ENCODE data around the gene NUDT4.

Gene NUDT4

GRCh38 chr12:93352321-93352720, 25.4 kb upstream of the NUDT4 start:
- Histone ChIP-seq H3K9ac (ENCODE audit: low read length) (no peak overlapping the region), H3K9me3 (ENCODE audit: control insufficient read depth, low read length) (no peaks in the 10 kb centered on the region), H3K4me3 (ENCODE audit: low read length) (no peak overlapping the region), H3K4me1 (ENCODE audit: control insufficient read depth, insufficient read depth, low read length) (no peaks in the 10 kb centered on the region), H3K36me3 (ENCODE audit: control insufficient read depth, insufficient read depth, low read length) (no peaks in the 10 kb centered on the region), H3K27me3 (ENCODE audit: control insufficient read depth, insufficient read depth, low read length) (no peaks in the 10 kb centered on the region)

GRCh38 chr12:93356214-93356613, 21.5 kb upstream of the NUDT4 start:
- no peak overlapping the region for H3K9ac ChIP-seq (ENCODE audit: low read length)

GRCh38 chr12:93358058-93358457, 19.7 kb upstream of the NUDT4 start:
- H3K9me3 ChIP-seq (ENCODE audit: control insufficient read depth, low read length) = no peaks in the 10 kb centered on the region
- H3K27me3 ChIP-seq (ENCODE audit: control insufficient read depth, insufficient read depth, low read length) = no peaks in the 10 kb centered on the region
- H3K36me3 ChIP-seq (ENCODE audit: control insufficient read depth, insufficient read depth, low read length) = no peaks in the 10 kb centered on the region
- no peak overlapping the region for H3K4me3 ChIP-seq (ENCODE audit: low read length)
- no peak overlapping the region for H3K9ac ChIP-seq (ENCODE audit: low read length)
- H3K4me1 ChIP-seq (ENCODE audit: control insufficient read depth, insufficient read depth, low read length) = no peaks in the 10 kb centered on the region

More at GRCh38 chr12:93356214-93356613, 21.5 kb upstream of the NUDT4 start:
- no peak overlapping the region for H3K4me3 ChIP-seq (ENCODE audit: low read length)
- H3K9me3 ChIP-seq (ENCODE audit: control insufficient read depth, low read length) = no peaks in the 10 kb centered on the region
- H3K27me3 ChIP-seq (ENCODE audit: control insufficient read depth, insufficient read depth, low read length) = no peaks in the 10 kb centered on the region
- no peaks in the 10 kb centered on the region for H3K4me1 ChIP-seq (ENCODE audit: control insufficient read depth, insufficient read depth, low read length)
- no peaks in the 10 kb centered on the region for H3K36me3 ChIP-seq (ENCODE audit: control insufficient read depth, insufficient read depth, low read length)

GRCh38 chr12:93358821-93359220, 18.9 kb upstream of the NUDT4 start:
- no peaks in the 10 kb centered on the region for H3K4me1 ChIP-seq (ENCODE audit: control insufficient read depth, insufficient read depth, low read length)
- H3K4me3 ChIP-seq (ENCODE audit: low read length) = no peak overlapping the region
- H3K27me3 ChIP-seq (ENCODE audit: control insufficient read depth, insufficient read depth, low read length) = no peaks in the 10 kb centered on the region
- H3K36me3 ChIP-seq (ENCODE audit: control insufficient read depth, insufficient read depth, low read length) = no peaks in the 10 kb centered on the region
- no peak overlapping the region for H3K9ac ChIP-seq (ENCODE audit: low read length)
- no peaks in the 10 kb centered on the region for H3K9me3 ChIP-seq (ENCODE audit: control insufficient read depth, low read length)

GRCh38 chr12:93360688-93361087, 17.0 kb upstream of the NUDT4 start:
- Histone ChIP-seq H3K4me1 (ENCODE audit: control insufficient read depth, insufficient read depth, low read length) (no peaks in the 10 kb centered on the region), H3K27me3 (ENCODE audit: control insufficient read depth, insufficient read depth, low read length) (no peaks in the 10 kb centered on the region), H3K9me3 (ENCODE audit: control insufficient read depth, low read length) (no peaks in the 10 kb centered on the region), H3K9ac (ENCODE audit: low read length) (no peak overlapping the region), H3K36me3 (ENCODE audit: control insufficient read depth, insufficient read depth, low read length) (no peaks in the 10 kb centered on the region), H3K4me3 (ENCODE audit: low read length) (no peak overlapping the region)

- H3K9ac ChIP-seq (ENCODE audit: low read length) = no peak overlapping the region
- no peaks in the 10 kb centered on the region for H3K4me1 ChIP-seq (ENCODE audit: control insufficient read depth, insufficient read depth, low read length)
- H3K9me3 ChIP-seq (ENCODE audit: control insufficient read depth, low read length) = no peaks in the 10 kb centered on the region
- no peaks in the 10 kb centered on the region for H3K27me3 ChIP-seq (ENCODE audit: control insufficient read depth, insufficient read depth, low read length)
- H3K36me3 ChIP-seq (ENCODE audit: control insufficient read depth, insufficient read depth, low read length) = no peaks in the 10 kb centered on the region
- no peak overlapping the region for H3K4me3 ChIP-seq (ENCODE audit: low read length)
These were observed 16.4 kb upstream of the NUDT4 start for GRCh38 chr12:93361151-93361919.

- Histone ChIP-seq H3K27me3 (ENCODE audit: control insufficient read depth, insufficient read depth, low read length) (no peaks in the 10 kb centered on the region), H3K4me1 (ENCODE audit: control insufficient read depth, insufficient read depth, low read length) (no peaks in the 10 kb centered on the region)
These were observed 13.9 kb upstream of the NUDT4 start for GRCh38 chr12:93363841-93364297.

GRCh38 chr12:93365616-93366405, 11.9 kb upstream of the NUDT4 start:
- Histone ChIP-seq H3K36me3 (ENCODE audit: control insufficient read depth, insufficient read depth, low read length) (no peaks in the 10 kb centered on the region), H3K9ac (ENCODE audit: low read length) (no peak overlapping the region), H3K9me3 (ENCODE audit: control insufficient read depth, low read length) (no peaks in the 10 kb centered on the region), H3K4me1 (ENCODE audit: control insufficient read depth, insufficient read depth, low read length) (no peaks in the 10 kb centered on the region), H3K27me3 (ENCODE audit: control insufficient read depth, insufficient read depth, low read length) (no peaks in the 10 kb centered on the region), H3K4me3 (ENCODE audit: low read length) (no peak overlapping the region)

More at GRCh38 chr12:93363841-93364297, 13.9 kb upstream of the NUDT4 start:
- no peak overlapping the region for H3K4me3 ChIP-seq (ENCODE audit: low read length)
- H3K9me3 ChIP-seq (ENCODE audit: control insufficient read depth, low read length) = no peaks in the 10 kb centered on the region
- no peak overlapping the region for H3K9ac ChIP-seq (ENCODE audit: low read length)
- H3K36me3 ChIP-seq (ENCODE audit: control insufficient read depth, insufficient read depth, low read length) = no peaks in the 10 kb centered on the region

- no peaks in the 10 kb centered on the region for H3K27me3 ChIP-seq (ENCODE audit: control insufficient read depth, insufficient read depth, low read length)
- H3K4me3 ChIP-seq (ENCODE audit: low read length) = no peak overlapping the region
- no peaks in the 10 kb centered on the region for H3K9me3 ChIP-seq (ENCODE audit: control insufficient read depth, low read length)
- H3K4me1 ChIP-seq (ENCODE audit: control insufficient read depth, insufficient read depth, low read length) = no peaks in the 10 kb centered on the region
- H3K9ac ChIP-seq (ENCODE audit: low read length) = no peak overlapping the region
- no peaks in the 10 kb centered on the region for H3K36me3 ChIP-seq (ENCODE audit: control insufficient read depth, insufficient read depth, low read length)
These were observed 11.3 kb upstream of the NUDT4 start for GRCh38 chr12:93366422-93366821.

GRCh38 chr12:93368766-93369165, 9.0 kb upstream of the NUDT4 start:
- H3K4me3 ChIP-seq (ENCODE audit: low read length) = no peak overlapping the region
- H3K9ac ChIP-seq (ENCODE audit: low read length) = no peak overlapping the region
- no peaks in the 10 kb centered on the region for H3K27me3 ChIP-seq (ENCODE audit: control insufficient read depth, insufficient read depth, low read length)
- H3K9me3 ChIP-seq (ENCODE audit: control insufficient read depth, low read length) = no peaks in the 10 kb centered on the region
- H3K4me1 ChIP-seq (ENCODE audit: control insufficient read depth, insufficient read depth, low read length) = peaks cover 1% of the 10 kb centered on the region
- H3K36me3 ChIP-seq (ENCODE audit: control insufficient read depth, insufficient read depth, low read length) = no peaks in the 10 kb centered on the region

- H3K4me3 ChIP-seq (ENCODE audit: low read length) = no peak overlapping the region
- no peaks in the 10 kb centered on the region for H3K27me3 ChIP-seq (ENCODE audit: control insufficient read depth, insufficient read depth, low read length)
- no peaks in the 10 kb centered on the region for H3K36me3 ChIP-seq (ENCODE audit: control insufficient read depth, insufficient read depth, low read length)
- H3K9ac ChIP-seq (ENCODE audit: low read length) = no peak overlapping the region
- peaks cover 8% of the 10 kb centered on the region for H3K4me1 ChIP-seq (ENCODE audit: control insufficient read depth, insufficient read depth, low read length)
- H3K9me3 ChIP-seq (ENCODE audit: control insufficient read depth, low read length) = no peaks in the 10 kb centered on the region
These were observed 8.2 kb upstream of the NUDT4 start for GRCh38 chr12:93369505-93369904.

GRCh38 chr12:93370947-93371346, 6.8 kb upstream of the NUDT4 start:
- Histone ChIP-seq H3K27me3 (ENCODE audit: control insufficient read depth, insufficient read depth, low read length) (no peaks in the 10 kb centered on the region), H3K4me3 (ENCODE audit: low read length) (no peak overlapping the region), H3K36me3 (ENCODE audit: control insufficient read depth, insufficient read depth, low read length) (no peaks in the 10 kb centered on the region), H3K4me1 (ENCODE audit: control insufficient read depth, insufficient read depth, low read length) (peaks cover 17% of the 10 kb centered on the region), H3K9me3 (ENCODE audit: control insufficient read depth, low read length) (no peaks in the 10 kb centered on the region), H3K9ac (ENCODE audit: low read length) (no peak overlapping the region)

Data from mucosa of stomach (tissue), 1 donor.